ENCODE data around the gene TMEM63B.
"Not testable (repeated sequence)": the region's sequence is repeated elsewhere in the genome, so short reads cannot be mapped to it uniquely, and the experiment has no call there.

TMEM63B gene

DNA sequence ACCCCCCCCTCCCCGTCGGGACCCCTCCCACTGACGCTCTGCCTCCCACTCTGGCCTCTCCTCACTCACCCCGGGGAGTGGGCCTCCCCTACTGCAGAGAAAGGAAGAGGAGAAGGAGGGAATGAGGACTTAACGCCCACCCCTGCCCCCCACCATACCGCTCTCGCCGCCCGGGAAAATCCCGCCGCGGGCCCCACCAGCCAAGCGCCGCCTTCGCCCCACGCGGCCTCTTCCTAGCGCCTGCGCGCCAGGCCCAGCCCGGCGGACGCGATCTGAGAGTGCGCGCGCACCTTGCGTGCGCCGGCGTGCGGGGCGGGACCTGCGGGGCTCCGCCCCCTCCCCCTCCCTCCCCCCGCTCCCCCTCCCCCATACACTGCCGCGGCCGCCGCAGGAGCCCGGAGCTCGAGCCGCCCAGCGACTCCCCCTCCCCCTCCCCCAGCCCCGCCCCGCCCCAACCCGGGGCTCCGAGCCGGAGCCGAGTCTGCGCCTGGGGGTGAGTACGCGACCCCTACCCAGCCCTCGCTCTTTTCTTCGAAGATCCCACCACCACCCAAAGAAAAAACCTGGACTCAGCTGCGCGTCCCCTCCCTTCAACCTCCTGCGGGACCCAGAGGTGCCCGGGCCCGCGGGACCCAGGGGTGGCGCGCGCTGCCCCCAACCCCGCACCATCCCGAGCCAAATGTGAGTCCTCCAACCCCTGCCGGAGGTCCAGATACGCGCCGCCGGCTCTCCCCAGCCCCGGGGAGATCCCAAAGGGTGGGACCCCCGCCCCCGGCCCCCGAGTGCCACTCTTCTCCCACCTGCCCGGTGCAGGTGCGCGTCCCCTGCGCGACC lies at the start of gene TMEM63B, which contains the start of gene MRPL14:
Gene TMEM63B (plus strand): TSS at position 369 of the 834 bp plus-strand sequence. CDS start 7,031 bp downstream, outside the sequence.
Gene MRPL14 (minus strand): TSS at position 267 of the 834 bp plus-strand sequence. CDS start 10,841 bp downstream, outside the sequence.
- DNase-seq (ENCODE audit: low spot score) (peak; percentile 58), FAIRE-seq (no peak)

DNA sequence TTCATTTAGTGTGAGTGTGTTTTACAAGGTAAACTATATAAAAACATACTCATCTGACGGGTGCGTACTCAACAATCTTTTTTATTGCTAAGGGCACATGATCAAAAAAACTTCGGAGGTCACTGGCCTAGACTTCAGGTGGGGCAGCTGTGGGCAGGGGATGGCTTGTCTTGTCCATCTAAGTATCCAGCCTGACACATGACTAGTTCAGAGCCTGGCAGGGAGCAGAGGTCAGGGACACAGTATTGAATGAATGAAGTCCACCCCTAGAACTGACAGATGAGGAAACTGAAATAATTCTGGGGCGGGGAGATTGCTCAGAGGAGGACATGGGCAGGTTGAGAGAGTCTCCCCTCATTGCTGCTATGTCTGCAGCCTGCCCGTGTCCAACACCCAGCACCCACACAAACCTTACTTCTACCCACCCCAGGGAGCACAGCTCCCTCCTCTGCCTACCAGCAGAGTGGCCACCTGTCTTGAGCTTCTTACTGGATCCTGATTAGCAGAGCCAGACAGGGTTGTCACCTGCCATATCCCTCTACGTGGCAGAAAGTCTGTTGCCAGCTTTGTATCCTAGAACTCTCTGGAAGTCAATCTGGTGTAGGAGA lies 49.0 kb upstream of the TMEM63B start:
- DNase-seq (ENCODE audit: low spot score) (no peak), FAIRE-seq (no peak)

DNA sequence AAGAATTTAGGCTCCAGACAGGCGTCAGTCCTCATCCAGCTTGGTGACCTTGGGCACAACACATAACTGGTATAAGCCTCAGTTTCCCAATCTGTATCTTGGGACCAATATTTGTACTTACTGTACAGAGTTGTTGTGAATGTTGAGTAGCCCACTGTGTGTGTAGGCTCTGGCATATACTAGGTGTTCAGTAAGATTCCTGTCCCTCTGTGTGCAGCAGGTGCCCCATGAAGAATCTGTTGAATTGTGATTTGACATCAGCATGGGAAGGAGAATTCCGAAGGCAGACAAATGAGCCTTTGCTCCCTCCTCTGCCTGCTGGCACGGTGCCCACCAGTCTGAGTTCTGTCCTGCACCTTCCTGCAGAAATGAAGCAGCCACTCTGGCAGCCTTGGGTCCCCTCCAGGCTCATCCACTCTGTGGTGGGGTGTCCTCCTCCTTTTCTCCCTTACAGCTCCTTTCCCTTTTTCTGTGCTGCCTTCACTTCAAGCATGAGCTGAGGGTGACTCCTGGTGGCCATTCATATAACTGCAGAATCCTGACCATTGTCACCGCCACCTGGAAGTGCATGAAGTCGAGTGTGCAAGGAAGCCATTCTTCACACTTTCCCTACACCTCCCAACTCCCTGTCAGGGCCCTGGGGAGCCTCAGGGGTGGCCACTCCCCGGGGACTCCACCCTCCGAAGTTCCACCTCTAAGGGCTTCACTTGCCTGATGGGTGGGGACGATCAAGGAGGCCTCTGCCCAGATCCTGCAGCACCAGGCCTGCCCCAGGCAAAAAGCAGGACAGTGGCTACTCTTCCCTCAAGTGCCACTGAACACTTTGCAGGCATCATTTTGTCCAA lies 48.3 kb upstream of the TMEM63B start:
- FAIRE-seq = no peak
- peak; percentile 57 for DNase-seq (ENCODE audit: low spot score)

DNA sequence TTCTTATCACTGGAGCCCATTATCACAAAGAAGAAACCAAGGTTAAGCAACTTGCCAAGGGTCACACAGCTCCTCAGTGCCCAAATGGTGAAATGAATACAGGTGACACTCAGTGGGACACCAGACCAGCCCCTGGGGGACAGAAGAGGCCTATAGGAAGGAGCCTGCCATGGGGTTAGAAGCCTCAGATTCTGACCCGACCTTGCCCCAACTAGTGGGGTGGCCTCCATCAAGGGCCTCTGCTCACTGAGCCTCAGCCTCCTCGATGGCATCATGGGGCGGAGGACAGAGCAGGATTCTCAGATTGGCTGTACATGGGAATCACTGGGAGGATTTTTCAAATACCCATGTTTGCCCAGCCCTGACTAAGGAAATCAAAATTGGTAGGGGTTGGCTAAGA lies 47.7 kb upstream of the TMEM63B start:
- FAIRE-seq = no peak

DNA sequence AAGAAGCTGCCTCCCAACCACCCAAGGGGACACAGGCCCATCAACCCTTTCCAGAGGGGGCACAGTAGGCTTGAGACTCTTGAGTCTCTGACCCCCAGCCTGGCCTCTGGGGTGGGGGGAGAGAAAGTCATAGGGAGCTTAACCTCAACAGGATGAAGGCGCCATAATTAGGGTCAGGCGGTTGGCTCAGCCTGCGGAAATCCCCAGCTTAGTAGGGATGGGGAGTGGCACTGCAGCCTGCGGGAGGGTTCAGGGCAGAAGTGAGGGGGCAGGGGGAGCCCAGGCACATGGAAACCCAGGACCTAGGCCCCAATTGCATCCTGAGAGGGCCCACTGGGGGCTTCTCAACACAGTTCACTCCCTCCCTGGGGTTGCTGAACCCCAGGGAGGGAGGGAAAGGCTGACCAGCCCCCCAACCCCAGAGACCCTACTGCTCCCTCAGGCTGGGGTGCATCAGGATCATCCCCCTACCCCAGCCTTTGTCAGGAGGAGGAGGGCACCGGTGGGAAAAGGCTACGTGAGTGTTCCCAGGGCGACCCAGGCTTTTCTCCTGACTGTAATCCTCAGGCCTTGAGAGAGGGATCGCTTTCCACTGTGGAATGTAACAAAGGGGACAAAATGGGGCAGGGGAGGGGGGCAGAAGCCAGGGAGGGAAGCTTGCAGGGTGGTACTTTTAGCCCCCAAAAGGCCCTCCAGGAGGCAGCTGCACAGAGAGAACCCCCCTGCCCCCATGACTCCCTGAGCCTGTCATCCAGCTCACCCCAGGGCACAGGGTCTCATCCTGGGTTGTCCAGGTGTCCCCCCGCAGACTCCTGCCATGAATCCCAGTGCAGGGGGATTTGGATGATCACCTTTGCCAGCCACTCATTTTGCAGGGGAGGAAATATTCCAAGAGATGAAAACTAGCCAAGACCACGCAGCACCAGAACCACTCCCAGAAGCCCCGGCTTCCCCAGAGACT lies 46.5 kb upstream of the TMEM63B start:
- no peak for DNase-seq (ENCODE audit: low spot score)
- no peak for FAIRE-seq

More for the DNA sequence above, 47.7 kb upstream of the TMEM63B start:
- DNase-seq (ENCODE audit: low spot score) = no peak

DNA sequence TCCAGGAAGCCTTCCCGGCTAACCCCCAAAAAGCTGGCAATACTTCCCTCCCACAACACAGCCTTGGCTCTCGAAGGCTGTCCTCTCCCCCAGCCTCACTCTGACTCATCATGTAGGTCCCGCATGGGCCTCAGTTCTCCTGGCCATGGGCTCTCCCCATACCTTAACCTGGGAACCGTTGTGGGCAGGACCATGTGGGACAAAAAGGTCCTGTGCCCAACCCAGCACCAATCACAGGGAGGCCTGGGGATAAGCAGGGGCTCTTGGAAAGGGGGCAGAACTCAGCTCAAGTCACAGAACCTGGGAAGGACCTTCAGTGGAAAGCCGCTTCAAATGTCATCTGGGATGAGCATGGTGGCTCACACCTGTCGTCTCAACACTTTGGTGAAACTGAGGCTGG lies 45.6 kb upstream of the TMEM63B start:
- DNase-seq (ENCODE audit: low spot score) (no peak), FAIRE-seq (no peak)

DNA sequence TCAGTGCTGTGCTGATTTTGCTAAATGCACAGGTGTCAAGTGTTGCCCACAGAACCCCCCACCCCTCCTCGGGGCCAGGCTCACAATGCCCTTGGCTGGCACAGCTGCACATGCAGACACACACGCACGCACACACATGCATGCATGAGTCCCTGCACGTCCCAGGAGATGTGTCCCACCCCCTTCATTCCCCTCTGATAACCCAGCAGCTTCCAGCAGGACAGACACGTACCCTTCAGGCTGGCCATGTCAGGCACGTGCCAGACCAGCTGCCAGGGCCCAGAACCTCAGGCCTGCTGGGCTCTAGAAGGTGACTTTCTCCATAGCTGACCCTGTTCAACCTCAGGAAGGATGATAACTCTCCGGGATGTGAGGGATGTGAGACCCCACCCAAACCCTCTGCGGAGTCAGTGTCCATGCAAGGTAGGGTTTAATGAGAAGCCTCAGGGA lies 44.5 kb upstream of the TMEM63B start:
- DNase-seq (ENCODE audit: low spot score) = no peak
- FAIRE-seq = no peak

DNA sequence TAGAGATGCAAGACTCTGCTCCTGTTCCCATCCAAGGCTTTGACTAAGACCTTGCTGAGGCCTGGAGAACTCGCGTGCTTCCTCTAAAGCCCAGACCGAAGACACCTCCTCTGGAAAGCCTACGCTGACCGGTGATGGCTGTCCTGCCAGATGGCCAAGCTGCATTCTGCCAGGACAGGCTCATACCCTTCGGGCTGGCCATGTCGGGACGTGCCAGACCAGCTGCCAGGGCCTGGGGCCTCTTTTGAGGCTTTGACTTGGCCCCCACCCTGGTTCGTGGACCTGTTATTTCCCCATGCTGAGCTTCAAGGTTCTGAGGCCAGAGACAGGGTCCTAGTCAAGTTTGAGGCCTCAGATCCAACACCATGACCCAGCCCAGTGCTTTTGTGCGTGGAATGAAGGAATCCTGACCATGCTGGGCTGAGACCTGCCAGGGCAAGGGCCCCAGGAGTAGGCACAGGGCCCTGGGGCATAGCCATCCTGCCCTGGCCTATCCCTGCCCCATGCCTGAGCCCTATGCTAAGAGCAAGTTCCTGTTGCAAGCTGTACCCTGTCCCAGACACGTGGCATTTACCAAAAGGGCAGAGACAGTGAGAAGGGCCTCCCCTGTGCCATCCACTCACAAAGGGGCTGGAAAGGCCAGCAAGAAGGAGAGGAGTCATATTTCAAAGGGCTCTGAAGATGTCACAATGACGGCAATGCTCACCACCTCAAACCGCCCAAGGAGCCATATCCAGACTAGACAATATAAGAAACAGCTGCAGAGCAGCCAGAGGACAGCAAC lies 42.9 kb upstream of the TMEM63B start:
- FAIRE-seq = no peak
- DNase-seq (ENCODE audit: low spot score) = no peak

DNA sequence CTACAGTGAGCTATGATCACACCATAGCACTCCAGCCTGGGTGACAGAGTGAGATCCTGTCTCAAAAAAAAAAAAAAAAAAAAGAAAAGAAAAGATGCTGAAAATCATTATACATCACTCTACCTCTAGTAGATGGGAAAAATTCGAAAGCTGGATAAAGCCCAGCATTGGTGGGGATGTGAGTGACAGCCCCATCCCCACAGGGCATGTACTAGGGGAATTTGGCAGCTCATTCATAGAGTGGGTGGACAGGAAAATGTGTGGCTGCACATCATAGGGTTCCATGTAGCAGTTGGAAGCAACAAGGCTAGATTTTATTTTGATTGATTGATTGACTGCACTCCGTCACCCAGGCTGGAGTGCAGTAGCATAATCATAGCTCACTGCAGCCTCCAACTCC lies 42.1 kb upstream of the TMEM63B start:
- no peak for FAIRE-seq

DNA sequence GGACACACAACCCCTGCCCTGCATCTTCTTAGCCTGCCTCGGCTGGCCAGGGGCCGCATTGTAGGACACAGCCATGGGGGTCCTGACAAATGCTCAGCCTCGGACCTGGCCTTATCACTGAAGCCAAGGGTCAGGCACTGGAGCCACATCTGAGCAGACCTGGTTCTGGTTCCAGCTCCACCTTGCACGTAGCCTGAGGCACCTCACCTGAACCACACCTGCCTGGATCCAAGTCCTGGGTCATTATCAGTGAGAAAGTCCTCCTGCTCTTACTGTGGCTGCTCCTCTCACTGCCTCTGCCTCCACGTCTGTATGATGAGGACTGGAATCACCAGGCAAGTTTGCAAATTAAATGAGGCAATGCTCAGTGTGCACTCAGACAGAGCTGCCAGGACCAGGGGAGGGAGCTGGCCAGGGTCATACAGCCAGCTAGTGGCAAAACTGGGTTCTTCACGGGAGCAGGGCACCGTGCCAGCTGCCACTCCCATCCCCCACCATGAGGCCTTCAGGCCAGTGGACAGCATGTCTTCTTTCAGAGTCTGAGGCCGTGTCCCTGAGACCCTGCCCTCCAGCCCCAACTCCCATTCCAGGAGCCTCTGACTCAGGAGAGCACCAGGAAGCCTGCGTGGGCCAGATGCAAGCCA lies 40.3 kb upstream of the TMEM63B start:
- no peak for DNase-seq (ENCODE audit: low spot score)
- no peak for FAIRE-seq

More for the DNA sequence above, 42.1 kb upstream of the TMEM63B start:
- no peak for DNase-seq (ENCODE audit: low spot score)

DNA sequence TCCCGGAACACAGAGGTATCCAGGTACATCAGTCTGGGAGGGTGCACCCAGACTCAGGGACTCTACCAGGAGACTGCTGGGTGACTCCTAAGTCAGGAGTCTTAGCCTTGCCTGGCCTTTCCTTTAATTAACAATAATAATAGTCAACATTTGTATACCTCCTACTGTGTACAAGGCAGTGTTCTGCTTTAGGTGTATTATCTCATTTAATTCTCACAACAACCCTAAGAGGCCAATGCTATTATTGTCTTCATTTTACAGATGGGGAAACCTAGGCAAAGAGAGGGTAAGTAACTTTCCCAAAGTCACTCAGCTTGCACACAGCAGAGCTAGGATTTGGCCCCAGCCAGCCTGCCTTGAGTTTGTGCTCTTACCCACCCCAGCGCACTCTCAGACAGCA lies 39.7 kb upstream of the TMEM63B start:
- DNase-seq (ENCODE audit: low spot score) (no peak), FAIRE-seq (no peak)

DNA sequence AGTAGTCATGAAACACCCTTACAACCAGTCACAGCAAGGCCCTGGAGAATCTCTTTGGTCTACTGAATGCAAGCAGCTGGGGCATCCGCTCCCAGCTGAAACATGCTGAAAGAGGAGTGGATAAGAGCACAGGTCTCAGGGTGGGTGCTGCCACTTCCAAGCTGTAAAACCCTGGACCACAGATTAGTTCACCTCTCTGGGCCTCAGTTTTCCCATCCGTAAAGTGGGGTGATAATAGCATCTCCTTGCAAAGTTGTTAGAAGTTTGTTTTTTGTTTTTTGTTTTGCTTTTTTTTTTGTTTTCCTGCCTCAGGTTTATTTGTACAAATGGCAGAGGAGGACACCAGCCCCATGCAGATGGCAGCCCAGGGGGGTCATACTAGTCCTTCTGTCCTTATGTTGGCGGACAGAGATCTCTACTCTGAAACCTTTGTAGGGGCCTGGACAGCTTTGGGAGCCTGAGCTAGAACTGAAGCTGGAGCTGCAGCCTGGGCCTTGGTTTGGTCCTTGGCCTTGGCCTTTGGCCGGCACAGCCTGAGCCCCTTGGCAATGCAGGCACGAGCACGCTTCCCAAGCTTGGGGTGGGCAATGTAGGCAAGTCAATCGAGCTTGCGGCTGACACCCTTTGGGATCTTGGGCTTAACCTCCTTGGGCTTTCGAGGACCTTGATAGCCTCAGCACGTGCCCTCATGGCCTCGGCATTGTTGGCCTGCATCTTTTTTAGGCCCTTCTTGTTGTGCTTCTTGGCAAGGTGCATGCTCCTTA lies 38.3 kb upstream of the TMEM63B start:
- no peak for FAIRE-seq

DNA sequence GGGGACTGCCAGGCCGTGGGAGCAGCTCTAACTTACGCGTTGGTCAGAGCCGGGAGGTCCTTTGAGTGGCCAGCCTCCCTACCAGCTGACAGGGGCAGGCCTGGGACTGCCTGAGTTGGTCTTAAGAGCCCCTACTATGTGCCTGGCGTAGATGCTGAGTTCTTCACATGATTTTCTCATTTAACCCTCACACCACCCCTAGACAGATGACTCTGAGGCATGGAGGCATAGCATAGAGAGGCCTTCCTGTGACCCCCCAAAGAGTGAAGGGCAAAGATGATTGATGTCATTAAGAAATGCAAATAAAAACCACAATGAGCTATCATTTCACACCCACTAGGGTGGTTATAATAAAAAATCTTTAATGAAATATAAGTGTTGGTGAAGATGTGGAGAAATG lies 36.9 kb upstream of the TMEM63B start:
- DNase-seq (ENCODE audit: low spot score) (no peak), FAIRE-seq (no peak)

More for the DNA sequence above, 38.3 kb upstream of the TMEM63B start:
- DNase-seq (ENCODE audit: low spot score) = no peak

DNA sequence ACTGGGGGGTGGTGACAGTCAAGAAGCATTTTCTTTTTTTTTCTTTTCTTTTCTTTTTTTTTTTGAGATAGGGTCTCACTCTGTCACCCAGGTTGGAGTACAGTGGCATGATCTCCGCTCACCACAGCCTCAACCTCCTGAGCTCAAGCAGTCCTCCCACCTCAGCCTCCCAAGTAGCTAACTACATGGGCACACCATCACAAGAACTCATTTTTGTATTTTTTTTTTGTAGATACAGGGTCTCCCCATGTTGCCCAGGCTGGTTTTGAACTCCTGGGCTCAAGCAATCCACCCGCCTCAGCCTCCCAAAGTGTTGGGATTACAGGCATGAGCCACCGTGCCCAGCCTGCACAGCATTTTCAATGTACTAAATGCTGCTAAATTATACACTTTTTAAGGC lies 36.0 kb upstream of the TMEM63B start:
- DNase-seq (ENCODE audit: low spot score) = not testable (repeated sequence)

DNA sequence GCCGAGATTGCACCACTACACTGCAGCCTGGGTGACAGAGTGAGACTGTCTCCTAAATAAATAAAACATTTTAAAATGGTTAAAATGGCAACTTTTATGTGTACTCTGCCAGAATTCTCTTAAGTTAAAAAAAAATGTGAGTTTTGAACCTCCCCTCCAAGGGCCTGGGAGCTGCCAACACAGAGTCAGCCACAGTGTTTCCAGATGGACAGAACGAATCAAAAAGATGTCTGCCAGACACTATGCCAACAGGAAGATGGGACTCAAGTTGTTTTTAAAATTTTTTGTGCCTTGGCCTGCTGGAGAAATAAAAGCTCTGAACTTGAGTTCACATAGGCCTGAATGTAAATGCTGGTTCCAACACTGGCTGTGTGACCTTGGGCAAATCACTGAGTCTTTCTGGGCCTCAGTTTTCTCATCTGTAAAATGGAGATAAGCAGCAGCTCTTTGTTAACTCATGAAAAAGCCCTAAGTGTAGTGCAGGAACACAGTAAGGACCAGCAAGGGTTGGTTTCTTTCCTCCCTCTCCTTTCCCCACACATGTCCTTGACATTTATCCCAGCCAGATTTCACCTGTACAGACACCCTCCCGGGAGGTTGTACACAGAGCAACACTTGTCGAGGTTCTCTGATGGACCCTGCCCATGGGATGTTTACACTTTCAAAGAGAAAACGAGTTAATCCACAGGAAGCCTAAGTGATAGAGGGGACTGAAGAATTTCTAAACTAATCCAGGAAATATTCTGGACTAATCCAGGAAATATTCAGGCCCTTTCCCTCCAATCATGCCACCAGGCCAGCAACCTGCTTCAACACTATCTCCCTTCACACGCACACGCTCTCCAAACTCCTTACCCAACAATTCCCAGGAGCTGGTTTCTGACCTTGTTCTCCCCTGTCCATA lies 35.1 kb upstream of the TMEM63B start:
- DNase-seq (ENCODE audit: low spot score) (no peak), FAIRE-seq (no peak)

More for the DNA sequence above, 36.0 kb upstream of the TMEM63B start:
- not testable (repeated sequence) for FAIRE-seq

DNA sequence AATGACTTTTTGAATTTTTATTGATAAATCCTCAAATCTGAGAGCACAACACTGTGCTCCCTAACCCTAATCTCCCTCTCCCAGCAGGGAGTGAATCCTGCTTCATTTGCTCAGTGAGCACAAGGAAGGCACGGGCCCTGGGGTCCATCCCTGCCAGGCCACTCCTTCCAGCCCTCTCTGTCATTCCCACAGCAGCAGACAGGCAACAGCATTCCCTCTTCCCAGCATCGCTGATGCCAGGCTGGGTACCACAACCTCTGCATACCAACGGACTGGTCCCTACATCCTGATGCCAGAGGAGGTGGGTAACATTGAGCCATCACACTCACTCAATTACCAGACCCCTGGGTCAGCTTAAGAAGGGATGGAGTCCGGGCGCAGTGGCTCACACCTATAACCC lies 34.3 kb upstream of the TMEM63B start:
- DNase-seq (ENCODE audit: low spot score) = no peak
- no peak for FAIRE-seq

DNA sequence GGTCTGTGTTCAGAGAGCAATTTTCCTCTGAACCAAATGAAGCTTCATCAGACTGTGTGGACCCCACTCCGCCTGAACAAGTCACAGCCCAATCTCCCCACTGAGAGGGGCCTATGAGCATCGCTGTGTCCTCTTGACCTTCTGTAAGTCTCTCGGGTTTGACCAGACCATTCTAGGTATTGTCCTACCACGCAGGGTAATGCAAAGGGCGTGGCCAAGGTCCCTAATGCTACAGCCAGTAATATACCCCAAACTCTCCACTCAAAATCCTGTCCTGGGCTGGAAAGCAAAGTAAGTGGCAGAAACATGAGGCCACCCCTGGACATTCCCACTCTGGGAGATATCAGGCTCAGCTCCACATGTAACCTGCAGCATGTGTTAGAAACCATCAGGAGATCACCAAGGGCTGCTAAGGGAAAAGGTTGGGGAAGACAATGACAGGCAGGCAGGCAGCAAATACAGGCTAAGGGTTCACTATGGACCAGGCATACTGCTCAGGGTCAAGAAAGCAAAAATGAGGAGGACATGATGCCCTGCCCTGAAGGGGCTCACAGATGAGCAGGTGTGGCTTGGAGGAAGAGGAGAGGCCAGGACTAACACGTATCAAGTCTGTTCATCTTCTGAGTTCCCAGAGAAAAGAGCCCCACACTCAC lies 33.5 kb upstream of the TMEM63B start:
- DNase-seq (ENCODE audit: low spot score) (no peak), FAIRE-seq (no peak)

Data from RCC 7860 (cell line).